NCI-H146 (cell line): ENCODE measurements around the gene TMEM79.
"Not testable (repeated sequence)": the region's sequence is repeated elsewhere in the genome, so short reads cannot be mapped to it uniquely, and the experiment has no call there.

Experiments
- DNase-seq: peaks from one replicate; lab custom pipeline; 2025; lab: John Stamatoyannopoulos, UW

Gene TMEM79

DNA sequence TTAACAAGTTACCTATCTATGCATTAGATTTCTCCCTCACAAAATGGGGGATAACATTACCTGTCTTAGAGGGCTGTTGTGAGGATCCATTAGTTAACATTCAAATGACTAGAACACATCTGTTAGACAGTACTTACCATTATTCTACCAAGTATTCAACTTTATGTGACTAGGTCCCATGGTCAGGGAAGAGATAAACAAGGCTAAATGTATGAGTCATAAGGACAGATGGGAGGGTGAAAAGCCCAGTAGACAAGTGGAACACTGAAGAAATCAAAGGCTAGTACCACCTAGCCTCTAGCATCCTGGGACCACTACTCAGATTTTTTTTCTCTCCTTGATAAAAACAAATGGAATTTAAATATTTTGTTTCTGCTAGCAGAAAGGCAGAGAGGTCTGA is 24.0 kb downstream of the TMEM79 start:
- no peak for DNase-seq

DNA sequence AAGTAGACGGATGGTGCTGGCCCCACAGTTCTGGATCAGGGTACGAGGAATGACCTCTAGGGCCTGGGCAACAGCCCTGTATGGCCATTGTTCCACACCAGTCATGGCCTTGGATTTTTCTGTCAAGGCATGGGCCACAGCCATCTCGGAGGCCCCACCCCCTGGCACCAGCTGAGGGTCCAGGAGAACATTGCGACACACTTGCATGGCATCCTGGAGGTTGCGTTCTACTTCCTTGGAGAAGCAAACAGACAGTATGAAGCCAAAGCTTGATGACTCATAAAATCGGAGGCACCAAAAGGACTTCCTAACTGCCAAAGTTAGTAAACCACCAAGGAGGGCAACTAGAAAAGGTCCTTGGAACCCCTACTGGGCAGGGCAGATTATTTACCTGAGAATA is 26.8 kb downstream of the TMEM79 start:
- DNase-seq, result no peak

DNA sequence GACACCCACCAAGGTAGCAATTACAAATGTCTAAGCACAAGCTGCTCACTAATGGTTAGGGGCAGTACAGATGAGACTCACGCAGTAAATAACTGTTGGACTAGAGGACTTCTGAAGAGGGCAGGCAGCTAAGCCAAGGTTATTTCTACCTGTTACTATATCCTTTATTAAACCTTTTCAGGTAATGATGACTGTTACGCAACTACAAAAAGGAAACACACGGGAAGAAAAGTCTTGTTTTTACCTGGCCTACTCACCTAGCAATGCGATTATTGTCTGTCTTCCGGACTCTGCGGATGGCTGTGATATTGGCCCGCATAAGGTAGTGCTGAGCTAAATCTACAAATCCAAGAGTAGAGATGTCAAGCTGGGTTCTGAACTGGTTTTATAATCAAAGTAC is 32.8 kb downstream of the TMEM79 start:
- DNase-seq, result no peak

DNA sequence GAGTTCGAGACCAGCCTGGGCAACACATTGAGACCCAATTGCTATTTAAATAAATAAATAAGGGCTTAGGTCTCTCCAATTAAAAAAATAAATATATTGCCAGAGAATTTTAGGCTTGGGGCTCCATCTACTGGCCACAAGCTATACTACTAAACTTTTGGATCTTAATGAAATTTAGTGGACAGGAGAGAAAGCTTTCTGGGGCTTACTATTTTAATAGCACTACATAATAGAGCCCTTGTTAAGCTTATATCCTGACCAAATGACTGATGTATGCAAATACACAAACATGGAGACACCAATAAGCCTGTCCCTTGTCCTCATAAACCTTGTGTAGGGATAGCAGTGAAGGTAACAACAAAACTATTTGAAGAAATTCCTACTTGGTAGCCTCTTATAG is 35.5 kb downstream of the TMEM79 start:
- DNase-seq, result no peak

DNA sequence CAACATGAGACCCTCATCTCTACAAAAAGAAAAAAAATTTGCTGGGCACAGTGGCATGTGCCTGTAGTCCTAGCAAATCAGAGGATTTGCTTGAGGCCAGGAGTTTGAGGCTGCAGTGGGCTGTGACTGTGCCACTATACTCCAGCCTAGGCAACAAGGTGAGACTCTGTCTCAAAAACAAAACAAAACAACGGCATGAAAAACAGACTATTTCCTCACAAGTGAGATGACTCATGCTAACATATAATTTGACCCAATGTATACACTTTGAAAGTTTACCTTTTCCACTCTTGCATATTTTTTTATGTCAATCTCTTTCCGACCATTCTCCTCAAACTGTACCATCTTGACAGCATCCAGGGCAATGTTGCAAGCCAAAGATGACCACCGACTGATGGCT is 36.4 kb downstream of the TMEM79 start:
- no peak for DNase-seq

DNA sequence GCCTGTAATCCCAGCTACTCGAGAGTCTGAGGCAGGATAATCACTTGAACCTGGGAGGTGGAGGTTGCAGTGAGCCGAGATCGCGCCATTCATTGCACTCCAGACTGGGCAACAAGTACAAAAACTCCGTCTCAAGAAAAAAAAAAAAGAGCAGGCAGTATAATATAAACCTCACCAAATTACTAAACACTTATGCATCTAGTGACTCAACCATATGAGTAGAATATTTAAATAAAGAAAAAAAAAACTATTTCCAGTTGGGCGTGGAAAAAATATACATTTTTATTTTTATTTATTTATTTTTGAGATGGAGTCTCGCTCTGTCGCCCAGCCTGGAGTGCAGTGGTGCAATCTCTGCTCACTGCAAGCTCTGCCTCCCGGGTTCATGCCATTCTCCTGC is 39.1 kb downstream of the TMEM79 start:
- DNase-seq, result not testable (repeated sequence)

DNA sequence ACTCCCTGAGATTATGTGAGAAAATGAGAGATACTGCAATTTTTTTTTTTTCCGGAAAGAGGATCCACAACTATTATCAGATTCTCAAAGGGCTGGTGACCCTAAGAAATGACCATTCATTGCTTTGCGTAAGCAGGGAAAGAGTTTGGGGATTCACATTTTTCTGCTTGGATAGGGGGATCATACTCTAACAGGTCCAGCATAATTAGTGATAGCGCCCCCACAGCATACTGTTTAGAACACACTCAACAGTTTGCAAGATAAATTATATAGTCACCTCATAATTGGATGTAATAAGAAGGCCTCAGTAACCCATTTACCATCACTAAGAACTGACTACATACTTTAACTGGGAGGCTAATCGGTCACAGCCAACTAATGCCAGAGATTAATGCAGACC is 52.1 kb downstream of the TMEM79 start:
- DNase-seq, result no peak

DNA sequence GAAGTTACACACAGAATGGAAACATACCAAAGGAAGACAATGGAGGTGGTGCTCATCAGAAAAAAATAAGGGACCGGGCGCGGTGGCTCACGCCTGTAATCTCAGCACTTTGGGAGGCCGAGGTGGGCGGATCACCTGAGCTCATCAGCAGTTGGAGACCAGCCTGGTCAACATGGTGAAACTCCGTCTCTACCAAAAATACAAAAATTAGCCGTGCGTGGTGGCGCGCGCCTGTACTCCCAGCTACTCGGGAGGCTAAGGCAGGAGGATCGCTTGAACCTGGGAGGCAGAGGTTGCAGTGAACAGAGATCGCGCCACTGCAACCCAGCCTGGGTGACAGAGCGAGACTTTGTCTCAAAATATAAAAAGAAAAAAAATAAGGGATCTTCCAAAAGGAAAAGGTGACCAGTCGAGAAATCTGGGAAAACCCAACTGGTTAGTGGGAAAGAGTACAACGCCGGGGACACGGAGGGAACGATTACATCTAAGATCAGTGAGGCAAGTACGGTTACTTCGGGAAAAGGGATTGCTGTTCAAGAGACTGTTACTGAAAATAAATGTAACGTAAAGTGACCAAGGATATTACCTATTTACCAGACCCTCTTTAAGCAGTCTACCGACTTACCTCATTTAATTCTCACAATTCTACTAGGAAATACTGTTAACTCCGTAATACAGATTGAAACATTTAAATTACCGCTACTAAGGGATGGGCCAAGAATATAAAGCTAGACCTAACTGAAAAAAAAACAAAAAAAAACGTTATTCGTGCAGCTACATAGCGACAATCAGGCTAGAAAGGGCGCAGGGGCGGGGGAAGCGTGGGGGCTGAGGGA is 53.1 kb downstream of the TMEM79 start:
- DNase-seq, result no peak

DNA sequence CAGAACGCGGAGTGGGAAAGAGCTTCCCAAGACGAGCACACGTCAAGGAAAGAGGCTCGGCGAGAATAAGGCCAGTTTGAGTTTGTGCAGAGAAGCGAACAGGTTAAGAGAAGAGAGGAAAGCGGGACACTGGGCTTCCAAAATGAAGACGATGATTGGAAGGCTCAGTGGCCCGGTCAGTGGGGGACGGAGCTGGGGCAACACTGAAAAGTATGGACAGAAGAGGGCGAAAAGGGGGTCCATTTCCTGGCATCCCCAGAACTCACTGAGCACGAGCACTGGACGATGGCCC is 53.7 kb downstream of the TMEM79 start:
- no peak for DNase-seq

DNA sequence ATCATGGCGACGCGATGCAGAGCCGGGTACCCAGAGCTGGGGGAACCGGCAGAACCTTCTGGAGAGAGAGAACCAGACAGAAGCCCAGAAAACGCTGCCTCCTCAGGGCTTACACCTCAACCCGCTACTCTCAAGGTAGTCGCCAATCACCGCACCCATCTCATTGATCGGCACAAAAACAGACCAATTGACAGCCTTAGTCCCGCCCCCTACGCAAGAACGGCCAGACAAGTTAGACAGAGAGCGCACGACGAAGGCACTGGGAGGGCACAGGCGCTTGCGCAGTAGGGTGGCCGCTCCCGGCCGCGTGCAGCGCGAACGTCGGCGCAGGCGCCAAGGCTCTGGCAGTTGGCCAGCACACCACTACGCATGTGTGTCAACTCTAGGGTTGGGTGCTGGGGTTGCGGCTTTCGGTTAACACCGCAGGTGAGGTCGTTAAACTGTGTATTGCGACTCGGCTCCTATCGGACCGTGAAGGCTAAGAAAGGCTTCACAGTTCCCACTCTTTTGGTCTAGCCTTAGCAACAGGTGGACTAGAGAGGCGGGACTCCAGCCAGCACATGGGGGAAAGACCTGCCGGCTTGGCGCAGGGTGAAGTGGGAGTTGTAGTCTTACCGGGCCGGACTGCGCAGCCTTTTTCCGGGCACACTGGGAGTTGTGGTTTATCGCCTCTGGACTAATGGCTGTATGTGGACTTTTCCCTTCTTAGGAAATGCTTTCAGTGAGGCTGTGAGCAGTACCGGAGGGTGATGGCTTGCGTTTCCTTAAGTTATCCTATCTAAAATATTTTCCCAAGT is 54.3 kb downstream of the TMEM79 start, which contains the start of the genes CCT3 and TSACC:
Gene CCT3, minus strand, starts transcription at position 113 of the 797 bp plus-strand sequence. Its CDS starts 108 bp downstream, at position 5.
Gene TSACC, plus strand, starts transcription at position 347 of the 797 bp plus-strand sequence. CDS start 1,232 bp downstream, outside the sequence.
- peak; percentile 99 for DNase-seq
